Type B pancreatic cell (in vitro differentiated cells): ENCODE data around the gene KNSTRN. TPM values are rescaled to one million over a fixed set of nuclear protein-coding genes. Genes with fewer than 3 reads are reported as not detected.

ENCODE experiments used
- DNase-seq: peaks from one replicate; pipeline ENCODE4 v3.0.0; 2021; ENCODE audit warnings: mixed read lengths; ENCODE audit not compliant: unreplicated experiment; ENCODE audit errors: extremely low spot score
- H3K27ac Mint-ChIP-seq: 2 replicates; pipeline ENCODE4 v1.8.0; 2021; ENCODE audit warnings: mild to moderate bottlenecking, mixed read lengths
- H3K27me3 Mint-ChIP-seq: 2 replicates; pipeline ENCODE4 v1.8.0; 2021; ENCODE audit warnings: mixed read lengths
- H3K36me3 Mint-ChIP-seq: 2 replicates; pipeline ENCODE4 v1.8.0; 2021; ENCODE audit warnings: mixed read lengths
- H3K4me1 Mint-ChIP-seq: one replicate; pipeline ENCODE4 v1.8.0; 2021; ENCODE audit warnings: mixed read lengths; ENCODE audit not compliant: unreplicated experiment
- H3K4me3 Mint-ChIP-seq: 2 replicates; pipeline ENCODE4 v1.8.0; 2021; ENCODE audit warnings: mild to moderate bottlenecking, mixed read lengths
- H3K9me3 Mint-ChIP-seq: 2 replicates; pipeline ENCODE4 v1.8.0; 2021; ENCODE audit warnings: mixed read lengths
- CTCF ChIP-seq: fragments of 200-600 bp; sonication (generic); conservative IDR thresholded peaks from 2 replicates; pipeline ENCODE4 v1.5.0; 2021; ENCODE audit warnings: antibody characterized with exemption, mild to moderate bottlenecking
- total RNA-seq: library from RNA; stranded (reverse); gene quantifications from 2 replicates; pipeline ENCODE4 v1.2.1, GENCODE V29; 2021; ENCODE audit warnings: low replicate concordance

Gene KNSTRN
- total RNA-seq, 1 donor from 2014 or later: 52.2 TPM

- no peaks in the 10 kb centered on the region for H3K27me3 Mint-ChIP-seq
- no peak for TF ChIP-seq CTCF
- no peak overlapping the region for H3K27ac Mint-ChIP-seq
- no peaks in the 10 kb centered on the region for H3K9me3 Mint-ChIP-seq
- DNase-seq: no peak
- no peaks in the 10 kb centered on the region for H3K4me1 Mint-ChIP-seq
- peaks cover 28% of the 10 kb centered on the region for H3K36me3 Mint-ChIP-seq
- H3K4me3 Mint-ChIP-seq: no peak overlapping the region
Observed at GRCh38 chr15:40392986-40393948, 10.7 kb downstream of the KNSTRN start.

DNA sequence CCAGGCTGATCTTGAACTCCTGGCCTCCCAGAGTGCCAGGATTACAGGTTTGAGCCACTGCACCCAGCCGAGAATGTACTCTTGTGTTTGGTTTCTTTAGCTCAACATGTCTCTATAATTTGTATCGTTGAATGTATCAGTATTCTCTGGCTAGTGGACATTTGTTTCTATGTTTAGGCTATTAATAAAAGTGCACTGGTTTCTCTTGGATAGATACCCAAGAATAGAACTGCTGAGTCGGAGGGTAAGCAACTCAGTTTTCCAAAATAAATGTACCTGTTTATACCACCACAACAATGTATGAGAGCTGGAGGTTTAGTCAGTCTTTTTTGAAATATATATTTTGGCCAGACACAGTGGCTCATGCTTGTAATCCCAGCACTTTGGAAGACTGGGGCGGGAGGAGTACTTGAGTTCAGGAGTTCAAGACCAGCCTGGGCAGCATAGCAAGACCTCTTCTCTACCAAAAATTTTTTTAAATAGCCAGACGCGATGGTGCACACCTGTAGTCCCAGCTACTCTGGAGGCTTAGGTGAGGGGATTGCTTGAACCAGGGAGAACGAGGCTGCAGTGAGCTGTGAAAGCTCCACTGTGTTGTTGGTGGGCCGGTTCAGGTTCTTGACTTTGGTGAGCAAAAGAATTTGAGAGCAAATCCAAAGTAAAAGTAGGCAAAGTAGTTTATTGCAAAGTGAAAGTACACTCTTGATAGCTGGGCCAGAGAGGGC, 15.3 kb downstream of the KNSTRN start:
- no peak for DNase-seq

GRCh38 chr15:40398413-40398873, 15.9 kb downstream of the KNSTRN start:
- no peak for TF ChIP-seq CTCF
- Mint-ChIP-seq H3K4me3 (no peak overlapping the region), H3K4me1 (no peaks in the 10 kb centered on the region), H3K27ac (no peak overlapping the region), H3K27me3 (no peaks in the 10 kb centered on the region), H3K36me3 (peaks cover 4% of the 10 kb centered on the region), H3K9me3 (no peaks in the 10 kb centered on the region)
- DNase-seq: no peak

More for the DNA sequence above, 15.3 kb downstream of the KNSTRN start:
- TF ChIP-seq CTCF: no peak
- Mint-ChIP-seq H3K27ac (no peak overlapping the region), H3K9me3 (no peaks in the 10 kb centered on the region), H3K4me3 (no peak overlapping the region), H3K27me3 (no peaks in the 10 kb centered on the region), H3K4me1 (no peaks in the 10 kb centered on the region), H3K36me3 (peaks cover 8% of the 10 kb centered on the region)

DNA sequence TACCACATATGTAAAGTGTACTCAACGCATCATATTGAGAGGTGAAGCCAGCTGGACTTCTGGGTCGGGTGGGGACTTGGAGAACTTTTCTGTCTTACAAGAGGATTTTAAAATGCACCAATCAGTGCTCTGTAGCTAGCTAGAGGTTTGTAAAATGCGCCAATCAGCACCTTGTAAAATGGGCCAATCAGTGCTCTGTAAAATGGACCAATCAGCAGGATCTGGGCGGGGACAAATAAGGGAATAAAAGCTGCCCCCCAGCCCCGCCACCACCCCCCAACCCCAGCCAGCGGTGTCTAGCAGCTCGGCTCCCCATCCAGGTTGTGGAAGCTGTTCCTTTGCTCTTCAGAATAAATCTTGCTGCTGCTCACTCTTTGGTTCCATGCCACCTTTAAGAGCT, 16.8 kb downstream of the KNSTRN start:
- no peaks in the 10 kb centered on the region for H3K36me3 Mint-ChIP-seq
- H3K4me3 Mint-ChIP-seq: no peak overlapping the region
- H3K27ac Mint-ChIP-seq: no peak overlapping the region
- H3K9me3 Mint-ChIP-seq: no peaks in the 10 kb centered on the region
- DNase-seq: no peak
- no peaks in the 10 kb centered on the region for H3K4me1 Mint-ChIP-seq
- TF ChIP-seq CTCF: no peak
- H3K27me3 Mint-ChIP-seq: no peaks in the 10 kb centered on the region

- Mint-ChIP-seq H3K27me3 (no peaks in the 10 kb centered on the region), H3K36me3 (peaks cover 1% of the 10 kb centered on the region), H3K27ac (peak within 1 kb of the TSS; percentile 55), H3K4me1 (peaks cover 18% of the 10 kb centered on the region), H3K9me3 (no peaks in the 10 kb centered on the region), H3K4me3 (peak within 1 kb of the TSS; percentile 81)
- TF ChIP-seq CTCF: no peak
- peak; percentile 94 for DNase-seq
Observed at GRCh38 chr15:40405501-40406381, 23.2 kb downstream of the KNSTRN start, which contains the start of gene IVD. IVD (plus strand) TSS chr15:40405795; CDS start chr15:40405828, 33 bp downstream.
